NCI-H2227 (cell line): ENCODE data around the gene PPARD.
"Not testable (repeated sequence)": the region's sequence is repeated elsewhere in the genome, so short reads cannot be mapped to it uniquely, and the experiment has no call there.

Source experiments
- DNase-seq: peaks from one replicate; lab custom pipeline; 2025; ENCODE audit not compliant: unreplicated experiment; lab: John Stamatoyannopoulos, UW

Gene PPARD

DNA sequence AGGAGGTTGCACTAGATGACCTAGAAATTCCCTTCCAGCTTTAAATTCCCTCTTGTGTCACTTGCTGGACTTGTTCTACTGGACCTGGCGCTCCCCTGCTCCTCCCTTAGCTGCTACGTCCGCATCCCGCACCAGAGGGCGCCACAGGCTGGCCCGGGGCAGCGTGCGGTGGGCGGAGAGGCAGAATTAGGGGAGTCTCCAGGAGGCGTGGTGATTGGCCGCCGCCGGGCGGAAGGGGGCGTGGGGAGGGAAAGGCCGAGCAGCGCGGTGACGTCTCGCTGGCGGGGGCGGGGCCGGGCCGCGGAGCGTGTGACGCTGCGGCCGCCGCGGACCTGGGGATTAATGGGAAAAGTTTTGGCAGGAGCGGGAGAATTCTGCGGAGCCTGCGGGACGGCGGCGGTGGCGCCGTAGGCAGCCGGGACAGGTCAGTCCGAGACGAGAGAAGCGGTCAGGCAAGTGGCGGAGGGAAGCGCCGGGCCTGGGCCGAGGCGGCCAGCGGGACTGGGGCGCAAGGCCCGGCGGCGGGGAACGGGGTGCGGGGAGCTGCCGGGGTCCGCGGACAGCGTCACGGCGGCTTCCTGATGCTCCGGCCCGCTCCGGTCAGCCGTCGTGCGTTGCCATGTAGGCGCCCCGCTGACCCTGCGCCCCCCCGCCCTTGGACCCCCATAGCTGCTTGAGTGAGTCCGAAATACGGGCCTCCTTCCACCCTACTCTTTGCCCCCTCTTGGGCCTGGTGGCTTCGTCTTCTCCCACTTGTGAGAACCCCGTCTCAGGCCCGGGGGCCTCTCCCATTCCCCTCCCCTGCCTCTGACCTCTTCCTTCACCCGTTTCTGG, at the start of gene PPARD:
Gene PPARD (plus strand): TSS at position 301 of the 834 bp plus-strand sequence. CDS start 68,530 bp downstream, outside the sequence.
- peak; percentile 98 for DNase-seq

DNA sequence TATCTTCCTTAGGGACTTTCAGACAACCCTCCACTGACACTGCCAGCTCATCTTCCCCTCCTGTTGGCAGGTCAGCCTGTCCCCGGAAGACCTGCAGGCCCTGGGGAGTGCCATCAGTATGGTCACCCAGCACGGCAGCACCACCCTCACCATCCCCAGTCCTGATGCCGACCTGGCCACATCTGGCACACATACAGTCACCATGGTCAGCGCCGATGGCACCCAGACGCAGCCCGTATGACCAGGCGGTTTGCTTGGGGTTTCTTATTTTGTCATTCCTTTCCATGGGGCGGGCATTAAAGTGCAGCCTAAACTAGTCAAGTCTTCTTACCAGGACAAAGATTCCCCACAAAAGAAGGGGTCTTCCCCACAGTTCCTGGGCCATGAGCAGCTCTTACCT, 48.7 kb upstream of the PPARD start:
- no peak for DNase-seq

DNA sequence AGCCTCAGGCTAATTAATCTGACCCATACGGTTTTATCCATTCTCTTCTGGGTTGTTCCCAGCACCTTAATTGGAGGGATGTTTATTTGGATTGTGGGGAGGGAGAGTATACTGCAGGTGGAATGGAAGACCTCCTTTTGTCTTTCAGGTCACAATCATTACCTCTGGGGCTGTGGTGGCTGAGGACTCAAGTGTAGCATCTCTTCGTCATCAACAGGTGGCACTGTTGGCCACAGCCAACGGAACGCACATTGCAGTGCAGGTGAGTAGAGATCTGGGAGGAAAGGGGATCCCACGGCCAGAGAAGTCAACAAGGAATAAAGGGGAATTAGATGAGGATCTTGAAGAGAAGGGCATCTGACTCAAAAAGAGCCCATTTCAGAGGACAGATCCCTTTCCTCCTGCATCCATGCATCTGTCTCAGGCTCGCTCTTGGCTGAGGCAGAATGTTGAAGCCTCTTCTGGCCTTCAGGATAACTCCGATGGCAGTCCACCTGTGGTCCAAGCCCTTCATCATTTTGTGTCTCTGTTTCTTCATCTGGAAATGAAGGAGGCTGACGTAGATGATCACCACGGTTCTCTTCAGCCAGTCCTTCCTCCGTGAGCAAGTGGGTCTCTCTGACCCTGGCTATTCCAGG, 47.9 kb upstream of the PPARD start:
- peak; percentile 72 for DNase-seq

DNA sequence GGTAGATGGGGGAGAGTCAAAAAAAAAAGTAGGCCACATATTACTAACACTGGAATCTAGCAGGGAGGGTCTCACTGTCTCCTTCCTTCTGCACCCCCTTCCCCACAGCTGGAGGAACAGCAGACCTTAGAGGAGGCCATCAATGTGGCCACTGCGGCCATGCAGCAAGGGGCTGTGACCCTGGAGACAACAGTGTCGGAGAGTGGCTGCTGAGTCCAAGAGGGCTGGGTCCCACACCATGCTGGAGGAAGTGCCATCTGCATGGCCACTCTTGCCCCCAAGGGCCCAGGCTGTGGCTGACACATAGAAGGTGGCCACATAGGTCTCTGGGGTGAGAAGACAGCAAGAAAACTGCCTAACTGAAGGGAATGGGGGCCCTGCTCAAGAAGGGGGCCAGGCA, 47.3 kb upstream of the PPARD start:
- DNase-seq = no peak

DNA sequence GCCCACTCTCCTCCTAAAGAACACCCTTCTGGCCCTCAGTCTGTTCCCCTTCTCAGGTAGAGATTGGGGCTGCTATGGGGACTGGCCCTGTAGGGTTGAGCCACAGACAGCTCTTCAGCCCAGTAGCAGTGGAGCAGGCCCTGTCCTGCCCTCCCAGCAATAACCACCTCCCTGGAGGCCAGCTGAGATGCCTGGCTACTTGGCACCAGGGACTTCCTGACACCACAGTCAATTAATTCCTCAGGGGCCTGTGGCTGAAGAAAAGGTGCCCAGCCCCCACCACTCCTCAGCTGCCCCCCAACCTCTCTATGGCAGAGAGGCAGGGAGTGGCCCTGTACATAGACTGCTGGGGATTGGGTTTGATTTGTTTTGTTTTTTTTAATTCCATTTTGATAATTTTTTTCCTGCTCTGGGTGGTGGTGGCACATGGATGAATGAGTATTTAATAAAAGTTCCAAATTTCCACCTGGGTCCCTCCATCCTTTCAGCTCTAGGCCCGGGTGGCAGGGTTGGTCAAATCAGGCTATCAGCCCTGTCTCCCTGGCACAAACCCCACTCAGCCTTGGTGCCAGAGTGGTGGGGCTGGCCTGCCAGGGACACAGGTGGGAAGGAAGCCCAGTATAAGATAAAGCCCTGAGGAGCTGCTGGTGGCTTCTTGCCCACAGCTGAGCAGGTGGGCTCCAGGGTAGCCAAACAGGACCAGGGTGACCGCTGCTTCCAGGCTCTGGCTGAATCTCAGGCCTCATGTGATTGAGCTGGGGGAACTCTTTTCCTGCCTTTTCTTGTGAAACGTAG, 46.6 kb upstream of the PPARD start:
- DNase-seq = no peak

DNA sequence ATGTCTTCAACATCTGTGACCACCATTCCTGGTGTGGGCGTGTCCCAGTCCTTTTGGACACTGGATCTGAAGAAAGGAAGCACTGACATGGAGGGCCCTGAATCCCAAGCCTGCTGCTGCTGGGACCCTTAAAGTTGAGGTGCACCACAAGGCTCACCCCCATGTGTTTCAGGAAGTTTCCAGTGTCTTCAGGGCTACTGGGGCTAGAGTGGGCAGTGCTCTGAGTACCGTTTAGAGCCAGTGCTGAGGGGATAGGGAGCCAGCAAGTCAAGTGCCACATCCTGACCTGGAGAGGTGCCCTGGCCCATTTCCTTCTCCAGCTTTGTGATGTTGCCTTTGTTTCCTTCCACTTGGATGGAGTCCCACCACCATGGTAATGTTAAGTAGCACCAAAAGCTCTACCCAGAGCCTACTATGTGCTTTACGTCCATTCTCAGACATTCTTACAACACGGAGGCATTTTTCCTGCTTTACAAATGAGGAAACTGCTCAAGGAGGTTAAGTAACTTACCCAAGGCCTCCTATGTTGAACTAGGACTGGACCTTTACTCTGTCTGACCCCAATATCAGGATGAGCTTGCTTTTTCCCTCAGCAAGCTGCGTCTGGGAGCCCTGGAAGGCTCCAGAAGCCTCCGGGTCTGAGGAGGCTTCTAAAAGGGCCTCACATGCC, 45.3 kb upstream of the PPARD start:
- no peak for DNase-seq

DNA sequence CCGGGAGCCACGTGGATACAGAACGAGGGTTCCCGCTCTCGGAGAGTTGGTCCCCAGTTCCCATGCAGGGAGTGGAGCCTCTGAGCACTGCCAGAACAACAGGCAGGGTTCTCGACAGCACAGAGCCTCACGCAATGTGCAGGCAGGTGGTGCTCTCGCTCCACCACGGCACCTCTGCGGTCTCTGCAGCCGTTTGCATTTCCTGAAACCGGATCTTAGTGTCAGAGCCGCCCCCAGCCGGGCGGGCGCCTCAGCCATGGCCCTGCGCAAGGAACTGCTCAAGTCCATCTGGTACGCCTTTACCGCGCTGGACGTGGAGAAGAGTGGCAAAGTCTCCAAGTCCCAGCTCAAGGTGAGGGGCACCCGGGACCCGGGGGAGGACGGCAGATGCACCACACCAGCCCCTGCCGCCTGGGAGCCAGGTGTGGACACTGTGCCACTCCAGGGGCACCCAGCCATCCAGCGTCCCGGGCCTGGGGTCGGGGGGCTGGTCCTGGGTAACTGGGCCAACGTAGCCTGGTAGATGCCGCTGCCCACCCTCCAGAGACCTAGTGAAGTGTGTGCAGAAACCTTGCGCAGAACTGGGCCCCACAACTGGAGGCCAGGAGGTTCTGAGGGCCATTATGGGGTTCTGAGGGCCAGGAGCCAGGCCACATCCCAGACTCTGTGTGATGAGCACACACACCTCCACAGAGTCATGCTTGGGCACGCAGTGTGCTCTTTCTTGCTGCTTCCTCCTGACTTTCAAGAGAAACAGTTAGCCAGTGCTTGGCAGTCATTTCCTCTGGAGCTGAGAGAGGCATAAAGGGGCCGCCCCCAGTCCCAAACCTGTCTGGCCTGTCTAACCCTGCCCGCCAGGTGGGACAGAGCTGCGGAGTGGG, 44.5 kb upstream of the PPARD start, which contains the start of gene DEF6:
Gene DEF6 (plus strand): TSS at position 218 of the 881 bp plus-strand sequence. CDS start 39 bp downstream, at position 257.
- peak; percentile 84 for DNase-seq

DNA sequence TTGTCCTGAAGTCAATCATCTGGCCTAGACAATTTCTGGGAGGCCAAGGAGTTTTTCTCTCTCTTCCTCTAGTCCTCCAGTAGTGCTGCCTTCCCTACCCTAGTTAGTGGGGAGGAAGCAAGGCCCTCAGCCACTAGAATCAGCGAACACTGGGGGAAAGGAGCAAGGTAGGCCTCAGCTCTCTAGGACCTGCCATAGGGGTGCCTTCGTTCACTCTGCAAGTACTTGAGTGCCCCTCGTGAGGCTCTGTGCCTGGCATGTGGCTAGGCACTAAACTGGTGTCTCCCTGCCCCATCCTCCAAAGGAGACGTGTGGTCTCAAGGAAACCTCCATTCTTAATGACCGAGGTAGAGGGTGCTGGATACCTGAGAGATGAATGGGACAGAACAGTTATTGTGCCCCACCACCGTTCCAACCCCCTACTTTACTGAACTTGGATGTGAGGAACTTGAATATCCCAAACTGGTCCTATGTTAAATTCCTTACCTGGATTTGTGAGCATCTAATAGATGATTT, 43.7 kb upstream of the PPARD start:
- DNase-seq = no peak

DNA sequence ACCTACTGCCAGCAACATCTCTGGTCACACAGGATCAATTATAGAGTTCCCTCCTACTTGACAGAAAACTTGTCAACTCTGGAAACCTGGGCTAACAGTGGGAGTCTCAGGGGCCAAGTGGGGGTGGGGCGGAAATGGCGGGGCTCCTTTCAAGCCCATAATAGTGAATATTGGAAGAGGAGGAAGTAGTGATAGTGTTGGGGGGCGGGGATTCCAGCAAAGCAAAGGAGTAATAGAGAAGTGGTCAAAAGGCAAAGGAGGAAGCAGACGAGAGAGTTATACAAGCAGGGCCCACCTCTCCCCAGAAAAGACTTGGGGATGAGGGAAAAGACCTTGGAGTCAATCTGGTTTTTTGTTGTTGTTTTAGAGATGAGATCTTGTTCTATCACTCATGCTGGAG, 42.7 kb upstream of the PPARD start:
- DNase-seq = no peak

DNA sequence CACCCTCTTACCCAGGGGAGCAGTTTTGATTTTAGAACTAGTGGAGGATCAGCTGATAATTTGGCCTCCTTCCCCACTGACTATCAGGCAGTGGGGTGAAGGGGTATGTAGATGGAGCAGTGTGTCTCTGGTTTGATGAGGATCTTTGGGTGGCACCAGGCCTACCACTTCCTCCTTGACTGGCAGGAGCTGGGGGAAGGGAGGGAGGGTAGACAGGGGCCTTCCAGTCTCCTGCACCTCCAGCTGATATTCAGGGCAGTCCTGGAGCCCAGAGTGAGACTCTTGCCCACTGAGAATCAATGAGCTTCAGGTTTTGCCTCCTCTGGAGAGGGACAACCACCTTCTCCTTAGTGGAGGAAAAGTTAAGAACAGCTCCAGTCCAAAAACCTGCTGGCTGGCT, 41.5 kb upstream of the PPARD start:
- DNase-seq = no peak

DNA sequence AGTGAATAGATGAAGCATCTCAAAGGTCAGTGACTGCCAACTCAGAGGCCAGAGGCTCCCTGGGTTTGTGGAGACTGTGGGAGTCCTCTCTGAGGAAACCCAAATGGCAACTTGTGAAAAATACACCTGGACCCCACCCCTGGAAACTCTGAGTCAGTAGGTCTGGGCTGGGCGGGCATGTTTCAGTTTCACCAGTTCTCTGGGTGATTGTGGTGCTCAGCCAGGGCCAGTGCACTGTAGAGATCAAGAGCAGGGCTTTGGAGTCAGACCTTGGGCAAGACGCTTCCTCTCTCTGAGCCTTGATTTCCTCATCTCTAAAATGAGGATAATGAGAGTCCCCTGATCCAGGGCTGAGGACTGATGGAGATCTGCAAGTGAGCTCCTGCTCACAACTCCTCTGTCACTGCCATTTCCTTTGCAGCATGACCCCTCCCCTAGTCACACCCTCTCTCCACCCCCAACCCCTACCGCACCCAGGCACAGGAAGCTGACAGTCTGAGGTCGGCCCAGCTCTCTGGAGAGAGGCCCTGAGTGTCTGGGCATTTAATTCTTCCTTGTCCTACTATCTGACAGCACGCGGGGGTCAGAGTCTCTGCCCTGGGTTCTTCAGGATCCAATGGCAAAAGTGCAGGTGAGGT, 39.6 kb upstream of the PPARD start:
- DNase-seq = peak; percentile 10

DNA sequence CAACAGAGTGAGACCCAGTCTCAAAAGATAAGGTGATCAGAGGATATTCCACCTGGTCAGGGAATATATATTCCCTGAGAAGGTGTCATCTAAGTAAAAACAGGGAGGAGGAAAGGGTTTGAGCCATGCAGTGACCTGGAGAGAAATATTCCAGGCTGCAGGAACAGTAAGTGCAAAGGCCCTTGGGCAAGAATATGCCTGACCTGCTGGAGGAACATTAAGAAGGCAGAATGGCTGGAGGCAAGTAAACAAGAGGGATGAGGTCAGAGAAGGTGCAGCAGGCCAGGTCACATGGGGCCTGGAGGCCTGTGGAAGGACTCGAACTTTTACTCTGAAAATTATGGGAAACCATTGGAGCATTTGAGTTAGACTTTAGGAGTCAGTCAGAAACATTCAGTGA, 38.1 kb upstream of the PPARD start:
- DNase-seq = no peak

DNA sequence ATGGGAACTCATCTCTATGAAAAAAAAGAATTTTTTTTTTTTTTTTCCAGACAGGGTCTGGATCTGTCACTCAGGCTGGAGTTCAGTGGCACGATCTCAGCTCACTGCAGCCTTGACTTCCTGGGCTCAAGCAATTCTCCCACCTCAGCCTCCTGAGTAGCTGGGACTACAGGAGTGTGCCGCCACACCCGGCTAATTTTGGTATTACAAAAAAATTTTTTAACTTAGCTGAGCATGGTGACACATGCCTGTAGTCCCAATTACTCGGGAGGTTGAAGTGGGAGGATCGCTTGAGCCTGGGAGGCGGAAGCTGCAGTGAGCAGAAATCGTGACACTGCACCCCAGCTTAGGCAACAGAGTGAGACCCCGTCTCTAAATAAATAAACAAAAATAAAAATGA, 37.2 kb upstream of the PPARD start:
- no peak for DNase-seq

DNA sequence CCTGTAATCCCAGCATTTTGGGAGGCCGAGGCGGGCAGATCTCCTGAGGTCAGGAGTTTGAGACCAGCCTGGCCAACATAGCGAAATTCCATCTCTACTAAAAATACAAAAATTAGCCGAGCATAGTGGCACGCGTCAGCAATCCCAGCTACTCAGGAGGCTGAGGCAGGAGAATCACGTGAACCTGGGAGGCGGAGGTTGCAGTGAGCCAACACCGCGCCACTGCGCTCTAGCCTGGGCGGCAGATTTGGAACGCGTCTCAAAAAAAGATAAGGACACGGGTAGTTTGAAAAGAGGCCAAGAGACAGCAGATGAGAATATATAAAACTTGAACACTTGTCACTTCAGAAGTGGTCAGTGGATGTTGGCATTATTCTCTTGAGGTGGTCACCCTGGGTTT, 35.2 kb upstream of the PPARD start:
- not testable (repeated sequence) for DNase-seq

DNA sequence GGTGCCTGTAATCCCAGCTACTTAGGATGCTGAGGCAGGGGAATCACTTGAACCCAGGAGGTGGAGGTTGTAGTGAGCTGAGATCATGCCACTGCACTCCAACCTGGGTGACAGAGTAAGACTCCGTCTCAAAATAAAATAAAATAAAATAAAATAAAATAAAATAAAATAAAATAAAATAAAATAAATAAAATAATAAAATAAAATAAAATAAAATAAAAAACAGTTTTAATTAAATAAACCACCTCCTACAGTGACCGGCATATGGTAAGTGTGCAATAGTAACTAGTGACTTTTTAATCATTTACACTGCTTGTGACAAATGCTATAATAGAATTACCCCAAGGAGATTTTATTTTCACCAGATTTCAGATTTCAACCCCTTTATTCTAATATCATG, 33.8 kb upstream of the PPARD start:
- DNase-seq = not testable (repeated sequence)

DNA sequence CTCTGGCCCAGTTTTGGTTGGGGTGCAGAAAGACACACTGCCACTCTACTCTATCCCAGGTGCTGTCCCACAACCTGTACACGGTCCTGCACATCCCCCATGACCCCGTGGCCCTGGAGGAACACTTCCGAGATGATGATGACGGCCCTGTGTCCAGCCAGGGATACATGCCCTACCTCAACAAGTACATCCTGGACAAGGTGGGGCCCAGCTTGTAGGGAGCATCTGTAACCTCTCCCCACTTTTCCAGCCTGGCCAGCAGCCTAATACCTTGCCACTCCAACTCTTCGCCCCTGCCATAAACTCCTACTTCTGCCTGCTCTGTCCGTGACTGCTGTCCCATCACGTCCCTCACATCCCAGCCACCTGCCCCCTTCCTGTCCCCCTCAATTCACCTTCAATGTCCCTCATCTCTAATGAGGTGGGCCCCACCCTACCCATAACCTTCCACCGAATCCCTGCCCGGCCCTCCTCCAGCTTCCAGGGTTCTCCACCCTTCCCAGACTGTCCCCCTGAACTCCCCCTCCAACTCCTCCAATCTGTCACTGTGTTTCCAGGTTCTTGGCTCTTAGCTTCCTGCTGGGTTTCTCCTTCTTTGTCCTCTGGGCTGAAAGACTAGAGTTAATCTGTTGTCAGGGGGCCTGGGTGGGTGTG, 32.6 kb upstream of the PPARD start:
- DNase-seq = no peak

DNA sequence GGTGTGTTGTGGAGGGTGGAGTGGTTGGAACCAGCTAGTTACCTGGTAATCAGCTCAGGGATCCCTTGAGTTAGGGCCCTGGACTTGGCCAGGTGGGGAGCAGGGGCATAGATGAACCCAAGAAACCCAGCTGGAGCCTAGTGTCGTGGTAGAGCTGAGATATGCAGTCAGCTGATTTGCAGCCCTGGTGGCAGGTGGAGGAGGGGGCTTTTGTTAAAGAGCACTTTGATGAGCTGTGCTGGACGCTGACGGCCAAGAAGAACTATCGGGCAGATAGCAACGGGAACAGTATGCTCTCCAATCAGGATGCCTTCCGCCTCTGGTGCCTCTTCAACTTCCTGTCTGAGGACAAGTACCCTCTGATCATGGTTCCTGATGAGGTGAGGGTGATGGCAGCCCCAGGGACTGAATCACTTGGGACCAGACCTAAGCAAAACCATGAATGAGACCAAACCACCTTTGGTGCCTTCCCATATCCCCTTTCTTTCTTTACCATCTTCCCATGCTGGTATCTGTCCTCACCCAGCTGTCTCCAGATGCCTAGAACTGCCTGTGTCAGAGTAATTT, 32.0 kb upstream of the PPARD start:
- DNase-seq = no peak

DNA sequence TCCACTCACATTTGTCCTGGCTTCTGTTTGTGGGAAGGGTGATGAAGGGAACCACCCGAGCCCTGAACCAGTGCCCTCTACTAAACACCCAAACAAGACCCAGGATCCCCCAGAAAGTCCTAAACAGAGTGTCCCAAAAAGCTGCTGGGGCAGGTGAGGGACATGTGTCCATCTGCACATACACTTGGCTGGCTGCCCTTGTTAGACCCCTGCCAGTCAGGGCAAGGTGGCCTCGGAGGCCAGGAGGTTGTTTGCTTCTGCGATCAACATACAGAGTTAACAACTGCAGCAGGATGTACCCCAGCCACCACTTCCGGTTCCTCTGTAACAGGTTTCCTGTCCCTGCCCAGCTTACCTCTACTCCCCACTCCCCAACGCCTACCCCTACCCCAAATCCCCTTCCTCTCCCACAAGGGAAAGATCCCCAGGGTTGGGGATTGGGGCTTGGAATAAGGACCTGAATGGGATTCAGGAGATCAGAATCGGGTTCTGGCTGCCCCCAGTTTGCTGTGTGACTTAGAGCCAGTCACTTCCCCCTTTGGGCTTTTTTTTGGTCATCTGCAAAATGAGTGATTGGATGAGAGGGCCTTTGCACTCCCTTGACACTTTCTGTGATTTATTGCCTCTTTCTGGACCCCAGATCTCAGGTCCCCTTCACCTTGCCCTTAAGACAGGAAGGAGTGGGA, 30.8 kb upstream of the PPARD start:
- DNase-seq = no peak
